Measurements from ENCODE around the gene GPR156. TPM values are rescaled to one million over a fixed set of nuclear protein-coding genes. Genes with fewer than 3 reads are reported as not detected.

GPR156 gene
- polyA plus RNA-seq, 1 donor from 2014 or later: 0.22 TPM

DNA sequence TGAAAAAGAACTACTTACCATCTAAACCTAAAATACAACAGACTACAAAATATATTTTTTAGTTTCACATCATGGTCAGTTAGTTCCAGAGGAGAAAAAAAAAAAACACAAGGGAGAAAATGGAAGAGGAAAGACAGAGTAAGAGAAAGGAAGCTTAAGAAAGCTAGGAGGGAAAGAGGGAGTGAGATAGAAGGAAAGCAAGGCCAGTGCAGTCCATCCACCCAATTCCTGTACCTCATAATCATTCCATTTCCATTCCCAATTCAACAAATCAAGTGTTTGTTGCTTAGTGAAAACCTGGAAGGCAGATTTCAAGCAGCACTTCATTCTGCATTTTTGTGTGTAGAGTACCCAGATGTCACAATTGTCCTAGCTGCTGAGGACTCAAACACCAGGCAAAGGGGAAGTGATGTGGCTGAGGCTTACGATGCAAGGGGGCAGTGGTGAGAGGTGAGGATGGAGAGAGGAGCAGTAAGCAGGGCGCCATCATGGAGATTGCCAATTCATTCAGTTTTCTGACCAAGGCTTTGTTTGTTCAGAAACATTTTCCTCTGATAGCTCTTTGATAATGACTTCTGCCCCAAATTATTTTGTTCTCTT, 107.2 kb downstream of the GPR156 start:
- no peak overlapping the region for H3K4me2 ChIP-seq (ENCODE audit: low read length)
- H3K4me3 ChIP-seq (ENCODE audit: low read length): no peak overlapping the region
- H3K79me2 ChIP-seq (replicated peaks; ENCODE audit: insufficient read depth, low read length): no peaks in the 10 kb centered on the region
- H3K36me3 ChIP-seq (ENCODE audit: insufficient read depth, low read length): no peaks in the 10 kb centered on the region
- H3K9me3 ChIP-seq (ENCODE audit: low read length): no peaks in the 10 kb centered on the region
- no peak overlapping the region for H2AFZ ChIP-seq (ENCODE audit: low read depth, low read length)
- no peak overlapping the region for H3K27ac ChIP-seq (ENCODE audit: low read length)
- H4K20me1 ChIP-seq (ENCODE audit: insufficient read depth): no peaks in the 10 kb centered on the region
- TF ChIP-seq POLR2AphosphoS5 (IDR thresholded peaks at IDR 0.05) (no peak), SMC3 (conservative IDR thresholded peaks at IDR 0.05; ENCODE audit: poor library complexity) (no peak), REST (IDR thresholded peaks at IDR 0.05; ENCODE audit: borderline replicate concordance) (no peak), EZH2 (IDR thresholded peaks at IDR 0.05; ENCODE audit: borderline replicate concordance, insufficient read depth, low read length, poor library complexity, severe bottlenecking) (no peak), EP300 (conservative IDR thresholded peaks at IDR 0.05; ENCODE audit: poor library complexity, severe bottlenecking) (no peak), MXI1 (conservative IDR thresholded peaks at IDR 0.05; ENCODE audit: poor library complexity, severe bottlenecking) (no peak), CTCF (IDR thresholded peaks at IDR 0.05; ENCODE audit: poor library complexity, severe bottlenecking) (no peak), RAD21 (conservative IDR thresholded peaks at IDR 0.05) (no peak), TAF1 (IDR thresholded peaks at IDR 0.05; ENCODE audit: low read depth) (no peak)
- H3F3A ChIP-seq (ENCODE audit: insufficient read depth, low read length, poor library complexity, severe bottlenecking): no peaks in the 10 kb centered on the region
- no peaks in the 10 kb centered on the region for H3K27me3 ChIP-seq (ENCODE audit: insufficient read depth, low read depth, low read length)
- H3K9ac ChIP-seq (ENCODE audit: low read length): no peak overlapping the region
- no peaks in the 10 kb centered on the region for H3K9me2 ChIP-seq (ENCODE audit: insufficient read depth, low read length)

GRCh38 chr3:120177151-120177550, 107.9 kb downstream of the GPR156 start:
- Histone ChIP-seq H2AFZ (ENCODE audit: low read depth, low read length) (no peak overlapping the region), H3K9me3 (ENCODE audit: low read length) (no peaks in the 10 kb centered on the region), H3K4me3 (ENCODE audit: low read length) (no peak overlapping the region), H4K20me1 (ENCODE audit: insufficient read depth) (no peaks in the 10 kb centered on the region), H3K36me3 (ENCODE audit: insufficient read depth, low read length) (no peaks in the 10 kb centered on the region), H3K27ac (ENCODE audit: low read length) (no peak overlapping the region), H3K79me2 (replicated peaks; ENCODE audit: insufficient read depth, low read length) (no peaks in the 10 kb centered on the region), H3K9me2 (ENCODE audit: insufficient read depth, low read length) (no peaks in the 10 kb centered on the region), H3K9ac (ENCODE audit: low read length) (no peak overlapping the region), H3K27me3 (ENCODE audit: insufficient read depth, low read depth, low read length) (no peaks in the 10 kb centered on the region), H3K4me2 (ENCODE audit: low read length) (no peak overlapping the region), H3F3A (ENCODE audit: insufficient read depth, low read length, poor library complexity, severe bottlenecking) (no peaks in the 10 kb centered on the region)
- no peak for TF ChIP-seq MXI1 (conservative IDR thresholded peaks at IDR 0.05; ENCODE audit: poor library complexity, severe bottlenecking)
- no peak for TF ChIP-seq RAD21 (conservative IDR thresholded peaks at IDR 0.05)
- no peak for TF ChIP-seq CTCF (IDR thresholded peaks at IDR 0.05; ENCODE audit: poor library complexity, severe bottlenecking)
- TF ChIP-seq SMC3 (conservative IDR thresholded peaks at IDR 0.05; ENCODE audit: poor library complexity): no peak
- no peak for TF ChIP-seq EZH2 (IDR thresholded peaks at IDR 0.05; ENCODE audit: borderline replicate concordance, insufficient read depth, low read length, poor library complexity, severe bottlenecking)
- TF ChIP-seq TAF1 (IDR thresholded peaks at IDR 0.05; ENCODE audit: low read depth): no peak
- TF ChIP-seq EP300 (conservative IDR thresholded peaks at IDR 0.05; ENCODE audit: poor library complexity, severe bottlenecking): no peak
- TF ChIP-seq REST (IDR thresholded peaks at IDR 0.05; ENCODE audit: borderline replicate concordance): no peak
- no peak for TF ChIP-seq POLR2AphosphoS5 (IDR thresholded peaks at IDR 0.05)
